Stimulated activated CD8-positive, alpha-beta memory T cell treated with anti-CD3 and anti-CD28 coated beads, Interleukin-7, amount 100 ng/mL, for 24 hours (primary cell): ENCODE data around the gene ITGB1BP1.

Experiments used
- DNase-seq: peaks from one replicate; pipeline ENCODE4 v3.0.0-alpha.2; 2020; ENCODE audit warnings: low read depth

The ITGB1BP1 gene

DNA sequence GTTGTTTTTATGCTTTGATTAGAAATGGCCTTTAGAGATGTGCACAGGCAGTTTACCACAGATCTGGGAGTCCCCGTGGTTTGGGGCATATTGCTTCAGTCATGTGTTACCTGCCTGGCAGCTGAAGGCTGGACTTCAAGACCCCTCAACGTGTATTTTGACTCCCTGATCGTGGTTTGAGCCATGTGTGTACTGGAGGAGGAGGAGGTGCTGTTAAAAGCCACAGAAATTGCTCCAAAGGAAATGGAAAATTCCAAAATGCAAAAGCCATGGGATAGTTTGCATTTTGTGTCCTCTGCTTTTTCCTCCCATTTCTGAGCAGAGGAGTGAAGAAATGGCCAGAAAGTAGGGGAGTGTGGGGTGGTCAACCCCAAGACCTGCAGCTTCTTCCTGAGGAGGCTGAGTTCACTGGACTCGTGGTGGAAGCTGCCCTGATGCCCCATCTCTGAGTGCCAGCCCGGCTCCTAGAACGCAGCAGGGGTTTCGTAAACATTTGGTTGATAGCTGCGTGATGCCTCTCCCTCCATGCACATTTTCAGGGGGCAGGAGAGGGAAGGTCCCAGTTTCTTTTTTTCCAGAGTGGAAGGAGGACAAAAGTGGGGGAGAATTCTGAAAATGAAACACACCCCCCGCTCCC, 45.7 kb downstream of the ITGB1BP1 start:
- DNase-seq: no peak

DNA sequence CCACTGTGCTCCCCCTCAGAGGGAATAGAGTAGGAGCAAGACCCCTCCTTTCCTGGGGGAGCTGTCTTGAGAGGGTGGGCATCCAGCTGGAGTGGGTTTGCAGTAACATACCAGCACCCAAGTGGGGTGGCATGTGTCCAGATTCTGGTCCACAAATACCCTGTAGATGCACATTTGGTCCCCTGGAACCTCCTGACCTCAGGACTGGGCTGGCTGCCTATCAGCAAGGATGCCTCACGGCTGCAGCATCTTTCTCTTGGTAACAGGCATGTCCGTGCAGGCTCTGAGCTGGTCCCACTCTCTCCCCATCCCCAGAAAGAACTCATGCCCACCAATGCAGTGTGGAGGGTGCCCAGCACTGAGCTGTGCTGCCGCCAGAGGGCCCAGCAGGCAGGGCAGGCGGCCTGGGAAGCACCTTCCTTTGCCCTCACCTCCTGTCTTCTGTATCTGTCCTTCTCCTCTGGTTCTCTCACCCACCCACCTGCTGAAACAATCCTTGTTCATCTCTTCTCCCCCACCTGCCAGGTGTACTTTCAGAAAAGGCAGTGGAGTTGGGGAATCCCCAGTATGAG, 47.4 kb downstream of the ITGB1BP1 start:
- DNase-seq: no peak

- DNase-seq: no peak
Observed at GRCh38 chr2:9374071-9374730, 49.1 kb downstream of the ITGB1BP1 start.

DNA sequence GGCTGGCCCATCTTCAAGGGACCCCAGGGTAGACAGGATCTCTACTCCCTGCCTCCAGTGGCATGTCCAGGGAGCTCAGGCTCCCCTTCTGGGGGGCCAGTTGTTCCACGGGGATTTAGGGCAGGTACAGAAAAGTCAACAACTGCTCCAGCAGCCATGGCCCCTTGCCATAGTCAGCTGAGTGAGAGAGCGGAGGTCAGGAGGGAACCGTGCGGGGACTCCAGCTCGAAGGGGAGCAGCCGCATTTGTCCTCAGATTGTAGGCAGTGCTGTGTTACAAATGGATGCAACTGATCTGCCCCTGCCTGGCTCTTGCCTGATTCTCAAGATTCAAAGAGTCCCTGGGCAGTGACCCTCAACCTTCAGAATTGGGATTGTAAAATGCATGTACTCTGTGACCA, 49.9 kb downstream of the ITGB1BP1 start:
- no peak for DNase-seq

GRCh38 chr2:9373047-9373446, 50.3 kb downstream of the ITGB1BP1 start:
- no peak for DNase-seq

- DNase-seq: no peak
Observed at GRCh38 chr2:9370746-9371145, 52.6 kb downstream of the ITGB1BP1 start.

DNA sequence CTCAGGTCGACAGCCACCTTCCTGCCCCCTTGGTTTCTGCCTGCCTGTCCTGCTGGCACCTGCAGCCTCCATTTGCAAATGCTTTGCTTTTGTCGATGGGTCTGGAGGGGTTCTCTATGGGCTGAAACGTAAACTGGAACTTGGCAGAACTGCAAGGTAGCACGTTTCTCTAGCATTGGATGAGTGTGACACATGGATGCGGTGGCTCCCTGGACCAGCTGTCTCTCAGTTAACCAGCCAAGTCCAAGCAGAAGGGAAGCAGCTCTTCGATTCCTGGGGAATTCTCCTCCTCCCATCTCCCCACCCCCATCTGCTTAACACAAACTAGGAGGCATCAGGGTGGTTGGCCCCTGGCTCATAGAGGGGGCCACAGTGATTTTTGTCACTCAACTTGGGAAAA, 57.3 kb downstream of the ITGB1BP1 start:
- no peak for DNase-seq

GRCh38 chr2:9365498-9366019, 57.8 kb downstream of the ITGB1BP1 start:
- no peak for DNase-seq

GRCh38 chr2:9364791-9365497, 58.4 kb downstream of the ITGB1BP1 start:
- DNase-seq: no peak

- DNase-seq: no peak
Observed at GRCh38 chr2:9364373-9364772, 59.0 kb downstream of the ITGB1BP1 start.

DNA sequence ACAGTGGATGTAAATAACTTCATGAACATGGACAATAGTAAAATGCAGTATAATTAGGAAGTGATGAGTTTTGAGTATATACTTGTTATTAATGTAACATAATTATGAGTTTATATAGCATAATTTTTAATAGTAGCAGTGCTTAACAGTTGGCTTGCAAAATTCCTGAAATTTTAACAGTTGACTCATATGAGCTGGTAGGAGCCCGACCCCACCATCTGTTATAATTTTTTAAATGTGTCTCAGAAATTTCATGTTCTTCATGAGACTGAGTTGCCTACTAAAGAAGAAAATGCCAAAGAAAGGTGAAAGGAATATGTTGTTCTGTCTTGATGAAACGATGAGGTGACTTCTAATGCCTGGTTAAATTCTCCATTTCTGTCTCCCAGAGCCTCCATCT, 62.6 kb downstream of the ITGB1BP1 start:
- DNase-seq: no peak

- DNase-seq: no peak
Observed at GRCh38 chr2:9360110-9360509, 63.2 kb downstream of the ITGB1BP1 start.

DNA sequence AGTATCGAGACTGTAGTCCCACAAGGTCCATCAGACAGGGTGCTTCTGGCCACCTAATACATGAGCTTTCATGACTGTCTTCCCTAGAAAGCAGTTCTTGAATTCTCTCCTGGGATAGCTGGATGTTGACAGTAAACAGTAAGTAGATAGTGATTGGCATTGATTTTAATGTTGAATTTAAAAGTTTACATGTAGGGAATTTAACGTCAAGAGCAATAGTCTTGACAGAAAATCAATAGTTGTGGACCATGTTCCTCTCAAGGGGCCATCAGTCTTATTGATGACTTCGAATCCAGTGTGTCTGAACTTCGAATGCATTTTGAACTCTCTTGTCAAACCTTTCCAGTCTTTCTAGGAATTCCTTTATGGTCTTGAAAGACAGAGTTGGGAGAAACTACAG, 63.9 kb downstream of the ITGB1BP1 start:
- DNase-seq: no peak

DNA sequence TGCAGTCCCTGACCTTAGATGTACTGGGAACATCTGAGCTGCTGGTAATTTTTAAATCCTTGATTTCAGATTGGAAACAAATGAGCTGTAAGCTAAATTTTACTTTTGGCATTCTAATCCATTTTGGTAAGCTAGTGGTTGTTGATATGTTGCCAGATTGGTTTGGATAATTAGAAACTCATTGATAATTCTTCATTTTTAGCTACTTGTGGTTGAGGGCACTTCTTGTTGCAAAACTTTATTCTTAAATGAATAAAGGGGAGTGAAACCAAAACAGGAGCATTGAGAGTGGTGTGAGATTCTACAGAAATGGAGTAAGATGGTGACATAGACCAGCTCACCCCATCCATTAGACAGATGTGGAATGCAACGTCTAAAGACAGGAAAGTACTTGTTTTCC, 64.5 kb downstream of the ITGB1BP1 start:
- DNase-seq: no peak

- DNase-seq: no peak
Observed at GRCh38 chr2:9356261-9356660, 67.1 kb downstream of the ITGB1BP1 start.

DNA sequence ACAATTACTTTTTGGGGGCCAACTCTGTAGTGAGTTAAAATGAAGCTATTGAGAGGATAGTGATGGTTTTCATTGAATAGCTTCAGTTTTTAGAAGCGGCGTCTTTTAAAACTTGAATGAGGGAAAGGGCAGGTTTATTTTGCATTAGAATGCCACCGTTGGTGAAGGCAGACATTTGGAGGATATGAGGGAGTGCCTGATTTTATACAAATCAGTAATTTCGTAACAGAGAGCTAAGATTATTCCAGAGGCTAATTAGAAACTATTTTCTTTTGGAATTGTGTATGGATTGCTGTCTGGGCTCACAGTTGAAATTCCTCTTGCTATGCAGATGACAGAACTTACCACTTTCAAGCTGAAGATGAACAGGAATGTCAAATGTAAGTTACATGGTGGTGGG, 67.6 kb downstream of the ITGB1BP1 start:
- DNase-seq: no peak

- DNase-seq: no peak
Observed at GRCh38 chr2:9355270-9355669, 68.1 kb downstream of the ITGB1BP1 start.

DNA sequence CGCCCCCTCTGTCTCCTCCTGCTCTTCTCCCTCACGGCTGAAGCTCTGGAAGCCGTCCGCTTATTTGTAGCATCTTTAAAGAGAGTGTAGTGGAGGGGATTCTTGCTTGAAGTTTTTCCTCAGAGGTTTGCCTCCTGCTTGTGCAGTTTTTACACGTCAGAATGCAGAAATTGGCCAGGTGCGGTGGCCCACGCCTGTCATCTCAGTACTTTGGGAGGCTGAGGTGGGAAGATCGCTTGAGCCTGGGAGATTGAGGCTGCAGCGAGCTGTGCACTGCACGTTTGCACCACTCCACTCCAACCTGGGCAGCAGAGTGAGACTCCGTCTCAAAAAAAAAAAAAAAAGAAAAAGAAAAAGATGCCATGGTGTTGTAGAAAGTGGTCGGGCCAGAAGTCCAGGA, 69.0 kb downstream of the ITGB1BP1 start:
- no peak for DNase-seq
